Activated gamma-delta T cell (primary cell): ENCODE measurements around the gene CCDC57.

Source experiments
- DNase-seq: peaks from one replicate; lab custom pipeline; 2025; lab: John Stamatoyannopoulos, UW

Gene CCDC57

GRCh38 chr17:82246365-82247181 lies 33.9 kb upstream of the CCDC57 start:
- DNase-seq: no peak

GRCh38 chr17:82246040-82246364 lies 33.4 kb upstream of the CCDC57 start:
- DNase-seq: no peak

- DNase-seq: no peak
Measured at GRCh38 chr17:82245134-82246039, 32.7 kb upstream of the CCDC57 start.

GRCh38 chr17:82244413-82245133 lies 31.9 kb upstream of the CCDC57 start:
- DNase-seq: no peak

GRCh38 chr17:82243648-82244412 lies 31.2 kb upstream of the CCDC57 start:
- no peak for DNase-seq

DNA sequence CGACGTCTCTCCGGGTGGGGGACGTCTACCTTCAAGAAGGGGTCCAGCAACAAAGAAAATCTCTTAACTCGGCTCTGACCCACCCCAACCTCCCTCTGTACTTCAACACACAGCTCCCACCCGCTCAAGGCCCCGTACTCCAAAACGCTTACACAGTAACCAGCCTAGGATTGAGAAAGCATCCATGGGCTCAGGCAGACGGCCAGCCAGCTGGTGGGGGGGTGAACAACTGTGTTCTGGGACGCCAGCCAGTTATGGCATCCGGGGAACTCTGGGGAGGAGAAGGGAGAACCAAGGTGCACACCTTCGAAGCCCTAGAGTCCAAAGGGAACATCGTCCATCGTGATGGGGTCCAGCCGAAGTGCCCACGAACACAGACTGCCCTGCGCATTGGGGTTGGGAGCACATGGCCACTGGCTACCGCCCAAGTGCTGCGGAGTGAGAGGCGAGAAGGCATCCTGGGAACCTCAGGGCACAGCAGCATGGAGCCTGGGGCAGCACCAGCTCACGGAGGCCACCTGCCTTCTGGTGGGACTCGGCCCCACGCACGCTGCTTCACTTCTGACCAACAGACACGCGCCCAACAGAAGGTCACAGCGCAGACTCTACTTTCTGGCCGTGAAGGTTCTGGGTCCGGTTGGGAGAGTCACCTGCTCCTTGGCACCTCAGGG lies 30.5 kb upstream of the CCDC57 start:
- DNase-seq: no peak

DNA sequence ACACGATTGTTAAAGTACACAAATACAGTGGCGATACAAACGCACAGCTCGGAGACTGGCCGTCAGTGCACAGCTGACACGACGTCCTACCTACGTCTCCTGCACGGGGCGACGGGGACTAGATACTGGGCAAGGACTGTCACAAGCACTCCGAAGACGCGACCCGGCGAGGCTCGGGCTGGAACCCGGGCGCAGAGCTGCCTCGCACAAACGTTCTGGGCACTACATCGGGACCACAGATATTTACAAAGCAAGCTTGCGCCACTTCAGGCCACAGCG lies 30.0 kb upstream of the CCDC57 start:
- no peak for DNase-seq

DNA sequence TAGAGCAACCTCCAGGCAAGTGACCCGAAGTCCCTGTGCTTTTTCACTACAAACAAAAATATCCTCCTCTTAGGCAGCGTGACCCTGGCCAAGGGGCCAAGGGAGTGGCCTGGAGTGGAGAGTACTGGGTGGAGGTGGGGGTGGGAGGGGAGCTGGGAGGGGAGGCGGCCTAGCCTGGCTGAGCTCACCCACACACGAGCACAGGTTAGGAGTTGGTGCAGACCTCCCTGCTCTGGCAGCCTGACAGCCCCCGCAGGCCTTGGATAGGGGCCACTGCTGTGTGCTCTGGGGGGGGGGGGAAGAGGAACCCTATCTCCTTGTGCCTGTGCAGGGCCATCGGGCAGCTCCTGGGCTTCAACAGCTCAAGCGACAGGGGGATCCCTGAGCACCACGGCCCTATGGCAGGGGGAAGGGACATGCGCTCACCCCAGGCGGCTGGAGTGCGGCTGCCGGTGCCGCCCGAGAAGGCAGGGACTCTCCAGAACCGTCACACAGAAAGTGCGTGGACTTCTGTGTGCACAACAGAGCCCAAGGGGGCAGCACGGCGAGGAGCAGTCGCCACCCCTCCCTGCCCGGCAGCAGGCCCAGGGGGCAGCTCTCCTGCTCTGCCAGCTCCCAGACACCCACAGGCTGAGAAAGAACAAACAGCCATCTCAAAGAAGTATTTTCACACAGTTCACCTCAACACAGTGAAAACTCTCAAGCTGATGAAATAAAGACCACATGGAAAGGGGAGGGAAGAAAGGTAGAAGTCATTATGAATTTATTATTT lies 29.5 kb upstream of the CCDC57 start:
- no peak for DNase-seq

- DNase-seq: no peak
Measured at GRCh38 chr17:82241183-82241925, 28.7 kb upstream of the CCDC57 start.

DNA sequence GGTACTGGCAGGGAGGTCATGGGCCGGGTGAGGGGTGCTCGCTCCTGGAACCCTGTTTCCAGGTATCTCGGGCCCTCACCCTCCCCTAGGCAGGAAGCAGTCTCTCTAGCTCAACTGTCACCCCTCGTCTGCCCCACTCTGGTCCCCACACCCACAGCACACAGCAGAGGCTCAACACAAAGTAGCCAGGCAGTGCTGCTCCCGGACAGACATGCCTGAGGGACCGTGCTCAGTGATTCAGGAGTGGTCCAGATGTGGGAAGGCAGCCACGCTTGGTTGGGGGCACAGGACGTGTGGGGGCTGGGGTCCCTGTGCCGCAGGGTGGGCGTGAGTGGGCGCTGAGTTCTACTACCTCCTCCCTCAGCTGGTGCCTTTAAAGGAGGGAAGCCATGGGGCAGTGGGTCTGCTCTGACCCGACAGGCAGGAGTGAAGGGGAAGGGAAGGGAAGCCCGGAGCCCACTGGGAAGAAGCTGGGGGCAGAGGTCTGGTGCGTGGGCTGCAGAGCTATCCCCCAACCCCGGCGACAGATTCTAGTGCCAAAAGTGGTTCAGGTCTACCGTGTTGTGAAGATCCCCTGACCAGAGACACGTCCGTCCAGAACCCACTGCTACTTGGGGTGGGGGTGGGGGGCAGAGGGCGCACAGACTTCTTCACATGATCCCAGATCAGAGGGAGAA lies 28.0 kb upstream of the CCDC57 start:
- no peak for DNase-seq

DNA sequence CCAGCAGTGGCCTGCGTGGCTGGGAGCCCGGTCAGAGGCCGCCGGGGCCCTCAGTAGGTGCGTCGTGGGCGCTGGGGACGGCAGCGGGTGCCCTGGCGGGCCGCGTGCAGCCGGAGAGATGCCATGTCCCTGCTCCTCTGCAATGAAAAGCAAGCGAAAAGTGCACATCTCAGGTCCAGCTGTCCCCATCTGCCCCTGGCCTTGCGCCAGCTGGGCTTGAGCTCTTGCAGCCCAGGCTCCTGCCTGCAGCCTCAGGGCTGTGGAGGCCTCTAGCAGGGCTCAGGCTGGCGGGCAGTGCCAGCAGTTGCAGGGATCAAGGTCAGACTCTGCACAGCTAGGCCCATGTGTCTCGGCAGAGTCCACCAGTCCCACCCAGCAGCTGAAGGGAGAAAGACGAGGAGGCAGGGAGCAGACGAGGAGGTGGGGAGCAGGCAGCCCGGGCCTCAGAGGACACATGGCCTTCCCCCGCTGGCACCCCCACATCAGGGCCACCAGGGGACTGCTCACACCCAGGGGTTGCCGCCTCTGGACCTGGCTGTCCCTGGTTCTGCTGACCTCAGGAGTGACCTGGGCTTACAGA lies 27.4 kb upstream of the CCDC57 start:
- no peak for DNase-seq

GRCh38 chr17:82239401-82239925 lies 26.8 kb upstream of the CCDC57 start:
- no peak for DNase-seq

- peak; percentile 43 for DNase-seq
Measured at GRCh38 chr17:82238472-82239201, 26.0 kb upstream of the CCDC57 start.

GRCh38 chr17:82237746-82238471 lies 25.3 kb upstream of the CCDC57 start:
- no peak for DNase-seq

GRCh38 chr17:82237083-82237745 lies 24.6 kb upstream of the CCDC57 start:
- DNase-seq: peak; percentile 49

DNA sequence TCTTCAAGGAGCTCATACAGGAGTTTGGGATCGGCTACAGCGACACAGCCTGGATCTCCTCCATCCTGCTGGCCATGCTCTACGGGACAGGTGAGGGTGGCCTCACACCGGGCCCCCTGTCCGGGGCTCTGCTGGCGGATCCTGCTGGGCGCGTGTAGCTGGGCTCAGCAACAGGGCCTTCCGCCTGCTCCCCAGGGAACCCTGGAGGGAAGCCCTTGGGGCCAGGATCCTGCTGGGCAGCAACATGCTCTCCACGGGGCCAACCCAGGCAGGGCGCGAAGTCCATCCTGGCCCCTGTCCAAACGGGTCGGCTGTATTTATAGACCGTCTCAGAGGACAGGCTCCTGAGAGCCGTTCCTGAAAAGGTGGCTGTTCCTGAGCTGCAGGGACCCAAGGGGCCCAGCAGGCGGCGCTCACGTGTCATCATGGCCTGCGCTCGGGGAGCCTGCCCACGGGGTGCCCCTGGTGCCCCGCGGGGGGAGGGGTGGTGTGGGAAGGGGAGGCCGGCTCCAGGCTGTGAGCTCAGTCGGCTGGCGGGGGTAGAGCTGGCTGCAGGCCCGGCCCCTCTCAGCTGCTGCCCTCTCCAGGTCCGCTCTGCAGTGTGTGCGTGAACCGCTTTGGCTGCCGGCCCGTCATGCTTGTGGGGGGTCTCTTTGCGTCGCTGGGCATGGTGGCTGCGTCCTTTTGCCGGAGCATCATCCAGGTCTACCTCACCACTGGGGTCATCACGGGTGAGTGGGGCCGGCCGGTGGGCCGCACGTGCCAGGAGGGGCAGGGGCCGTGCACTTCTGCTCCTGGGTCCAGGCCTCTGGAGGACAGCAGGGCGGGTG lies 23.7 kb upstream of the CCDC57 start:
- DNase-seq: peak; percentile 36
